ENCODE results near the gene MRPS2.

MRPS2 gene

DNA sequence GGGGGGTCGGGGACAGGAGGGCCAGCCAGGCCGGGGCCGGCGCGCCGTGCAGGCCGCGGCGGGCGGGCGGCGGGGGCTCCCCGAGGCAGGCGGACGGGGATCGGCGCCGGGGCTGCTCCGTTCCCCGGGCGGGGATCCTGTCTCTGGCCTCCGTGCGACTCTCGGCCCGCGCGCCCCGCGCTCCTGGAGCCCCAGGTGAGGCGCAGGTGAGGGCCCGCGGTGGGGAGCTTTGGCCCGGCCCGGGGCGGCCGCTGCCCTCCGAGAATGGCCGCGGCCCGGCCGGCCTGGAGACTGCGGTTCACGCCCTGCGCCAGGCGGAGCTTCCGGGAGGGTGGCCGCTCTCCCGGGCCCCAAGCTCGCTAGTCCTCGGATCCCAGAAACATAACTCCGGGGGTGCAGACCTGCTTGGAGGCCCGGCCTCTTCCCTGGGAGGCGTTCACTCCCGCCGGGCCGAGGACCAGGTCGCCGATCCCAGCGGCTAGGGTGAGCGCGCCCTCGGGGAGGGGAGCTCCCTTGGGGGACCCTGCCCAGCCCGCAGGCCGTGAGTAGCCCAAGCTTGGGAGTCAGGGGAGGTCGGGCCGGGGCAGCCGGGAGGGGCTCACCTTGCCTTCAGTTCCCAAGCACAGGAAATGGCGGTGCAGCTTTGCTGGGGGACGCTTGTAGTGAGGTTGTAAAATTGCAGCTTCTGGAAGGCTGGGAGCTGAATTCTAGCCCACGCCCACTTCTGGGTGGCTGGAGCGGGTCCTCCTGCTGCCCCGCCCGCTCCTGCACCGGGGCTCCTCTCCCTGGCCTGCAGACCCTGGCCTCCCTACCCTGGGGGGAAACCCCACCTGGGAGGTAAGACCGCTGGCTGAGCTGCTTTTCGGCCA is 20.2 kb upstream of the MRPS2 start:
- DNase-seq (ENCODE audit: low spot score), result no peak

GRCh38 chr9:135480940-135481310 is 19.6 kb upstream of the MRPS2 start:
- DNase-seq (ENCODE audit: low spot score), result no peak

DNA sequence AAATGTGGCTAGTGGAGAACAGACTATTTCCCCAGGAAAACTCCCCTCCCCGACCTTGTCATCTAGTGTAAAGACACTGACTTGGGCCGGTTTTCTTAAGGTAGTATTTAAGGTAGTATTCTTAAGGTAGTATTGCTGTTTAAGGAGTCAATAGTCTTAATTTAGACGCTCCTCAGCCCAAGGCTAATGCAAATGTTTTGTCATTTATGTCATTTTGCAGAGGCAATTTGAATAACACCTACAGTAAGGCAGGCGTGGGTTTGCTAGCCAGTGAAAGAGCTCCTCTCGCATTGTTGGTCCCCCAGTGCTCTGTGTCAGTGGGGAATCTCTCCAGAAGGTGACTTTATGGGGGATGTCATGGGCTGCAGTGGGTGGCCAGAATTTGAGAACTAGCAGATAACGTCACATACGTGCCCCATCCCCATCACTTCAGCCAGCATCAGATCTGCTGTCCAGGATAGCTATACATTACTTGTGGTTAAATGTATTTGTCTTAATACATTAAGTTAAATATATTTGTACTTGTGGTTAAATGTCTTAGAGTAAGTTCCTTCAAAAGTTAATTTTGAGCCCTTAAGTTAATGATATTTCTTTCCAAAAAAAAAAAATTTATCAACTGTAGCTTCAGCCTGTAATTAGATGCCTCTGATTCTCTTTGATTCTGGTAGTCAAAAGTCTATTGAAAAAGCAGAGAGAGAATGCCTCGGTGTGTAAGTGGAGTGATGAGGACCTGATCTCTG is 18.3 kb upstream of the MRPS2 start:
- DNase-seq (ENCODE audit: low spot score), result no peak

GRCh38 chr9:135484460-135485277 is 15.8 kb upstream of the MRPS2 start:
- no peak for DNase-seq (ENCODE audit: low spot score)

DNA sequence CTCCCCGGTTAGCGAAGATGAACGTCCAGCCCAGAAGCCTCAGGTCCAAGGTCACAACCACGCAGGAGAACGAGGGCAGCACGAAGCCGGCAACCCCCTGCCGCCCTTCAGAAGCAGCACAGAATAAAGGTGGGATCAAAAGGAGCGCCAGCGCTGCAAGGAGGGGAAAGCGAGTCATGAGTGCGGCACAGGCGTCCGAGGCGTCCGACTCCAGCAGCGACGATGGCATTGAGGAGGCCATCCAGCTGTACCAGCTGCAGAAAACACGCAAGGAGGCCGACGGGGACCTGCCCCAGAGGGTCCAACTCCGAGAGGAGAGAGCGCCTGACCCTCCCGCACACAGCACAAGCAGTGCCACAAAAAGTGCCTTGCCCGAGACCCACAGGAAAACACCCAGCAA is 15.1 kb upstream of the MRPS2 start:
- no peak for DNase-seq (ENCODE audit: low spot score)

DNA sequence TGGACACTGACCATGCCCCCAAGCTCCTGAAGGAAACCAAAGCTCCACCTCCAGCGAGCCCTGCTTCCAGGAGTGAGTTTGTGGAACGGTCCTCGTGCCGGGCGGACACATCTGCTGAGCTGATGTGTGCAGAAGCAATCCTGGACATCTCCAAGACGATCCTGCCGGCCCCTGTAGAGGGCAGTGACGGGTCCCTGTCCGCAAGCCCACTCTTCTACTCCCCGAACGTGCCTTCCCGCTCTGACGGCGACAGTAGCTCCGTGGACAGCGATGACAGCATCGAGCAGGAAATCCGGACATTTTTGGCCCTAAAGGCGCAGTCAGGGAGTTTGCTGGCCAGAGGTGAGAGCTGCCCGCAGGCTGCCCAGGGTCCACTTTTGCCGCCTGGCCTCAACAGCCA is 14.7 kb upstream of the MRPS2 start:
- no peak for DNase-seq (ENCODE audit: low spot score)

- DNase-seq (ENCODE audit: low spot score), result no peak
Observed at GRCh38 chr9:135486267-135487065, 14.0 kb upstream of the MRPS2 start.

GRCh38 chr9:135487281-135488012 is 13.0 kb upstream of the MRPS2 start:
- DNase-seq (ENCODE audit: low spot score), result no peak

- no peak for DNase-seq (ENCODE audit: low spot score)
Observed at GRCh38 chr9:135488013-135488330, 12.5 kb upstream of the MRPS2 start.

- no peak for DNase-seq (ENCODE audit: low spot score)
Observed at GRCh38 chr9:135488527-135488926, 12.0 kb upstream of the MRPS2 start.

GRCh38 chr9:135489188-135489906 is 11.1 kb upstream of the MRPS2 start:
- no peak for DNase-seq (ENCODE audit: low spot score)

- DNase-seq (ENCODE audit: low spot score), result no peak
Observed at GRCh38 chr9:135490166-135490870, 10.2 kb upstream of the MRPS2 start.

- no peak for DNase-seq (ENCODE audit: low spot score)
Observed at GRCh38 chr9:135490980-135491464, 9.5 kb upstream of the MRPS2 start.

DNA sequence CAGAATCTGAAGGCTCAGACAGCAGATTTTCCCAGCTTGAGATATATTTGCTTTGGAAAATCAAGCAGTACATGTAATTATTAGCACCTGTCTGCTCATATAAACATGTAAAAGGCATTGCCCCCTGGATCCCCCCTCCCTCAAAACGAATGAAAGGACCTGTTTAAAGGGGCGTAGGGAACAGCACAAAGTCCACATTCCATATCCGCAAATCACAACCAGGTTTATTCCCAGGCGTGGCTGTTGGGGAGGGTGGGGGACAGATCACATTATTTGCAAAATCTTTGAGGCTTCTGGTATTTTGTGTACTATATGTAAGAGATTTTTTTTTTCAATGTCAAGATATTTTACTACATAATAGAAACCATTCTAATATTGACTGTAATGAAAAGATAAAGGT is 8.7 kb upstream of the MRPS2 start:
- no peak for DNase-seq (ENCODE audit: low spot score)

GRCh38 chr9:135492886-135493669 is 7.4 kb upstream of the MRPS2 start:
- no peak for DNase-seq (ENCODE audit: low spot score)

DNA sequence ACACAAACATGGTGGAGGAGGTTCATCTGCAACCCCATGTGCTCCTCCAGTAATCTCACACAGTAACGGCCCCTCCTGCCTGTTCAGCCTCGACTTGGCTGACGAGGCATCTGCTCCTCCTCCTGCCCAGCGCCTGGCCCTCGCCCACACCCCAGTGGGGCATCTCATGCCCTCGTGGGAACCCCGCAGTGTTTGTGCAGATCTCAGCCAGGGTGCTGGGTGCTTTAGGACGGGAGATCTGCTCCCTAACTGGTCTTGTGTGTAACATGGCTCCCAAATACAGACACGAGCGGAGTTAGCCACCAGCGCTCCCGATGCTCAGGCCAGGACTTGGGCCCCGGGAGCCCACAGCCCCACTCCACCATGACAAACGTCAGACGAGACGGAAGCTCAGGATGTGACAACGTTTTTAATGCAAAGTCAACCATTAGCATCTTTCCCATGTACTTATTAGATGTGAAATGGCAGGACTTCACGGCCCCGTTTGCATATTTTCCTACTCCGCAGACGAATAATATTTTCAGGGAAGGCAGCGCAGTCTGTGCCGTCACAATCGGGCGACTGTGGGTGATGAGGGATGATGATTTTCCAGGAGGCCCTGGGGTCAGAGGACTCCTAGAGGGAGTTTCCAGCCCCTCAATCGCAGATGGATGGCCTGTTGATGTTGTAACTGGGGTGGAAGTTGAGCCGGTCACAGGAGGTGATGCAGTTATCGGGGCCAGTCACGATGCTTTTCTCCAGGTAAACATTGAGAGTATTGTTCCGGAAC is 5.5 kb upstream of the MRPS2 start:
- no peak for DNase-seq (ENCODE audit: low spot score)

DNA sequence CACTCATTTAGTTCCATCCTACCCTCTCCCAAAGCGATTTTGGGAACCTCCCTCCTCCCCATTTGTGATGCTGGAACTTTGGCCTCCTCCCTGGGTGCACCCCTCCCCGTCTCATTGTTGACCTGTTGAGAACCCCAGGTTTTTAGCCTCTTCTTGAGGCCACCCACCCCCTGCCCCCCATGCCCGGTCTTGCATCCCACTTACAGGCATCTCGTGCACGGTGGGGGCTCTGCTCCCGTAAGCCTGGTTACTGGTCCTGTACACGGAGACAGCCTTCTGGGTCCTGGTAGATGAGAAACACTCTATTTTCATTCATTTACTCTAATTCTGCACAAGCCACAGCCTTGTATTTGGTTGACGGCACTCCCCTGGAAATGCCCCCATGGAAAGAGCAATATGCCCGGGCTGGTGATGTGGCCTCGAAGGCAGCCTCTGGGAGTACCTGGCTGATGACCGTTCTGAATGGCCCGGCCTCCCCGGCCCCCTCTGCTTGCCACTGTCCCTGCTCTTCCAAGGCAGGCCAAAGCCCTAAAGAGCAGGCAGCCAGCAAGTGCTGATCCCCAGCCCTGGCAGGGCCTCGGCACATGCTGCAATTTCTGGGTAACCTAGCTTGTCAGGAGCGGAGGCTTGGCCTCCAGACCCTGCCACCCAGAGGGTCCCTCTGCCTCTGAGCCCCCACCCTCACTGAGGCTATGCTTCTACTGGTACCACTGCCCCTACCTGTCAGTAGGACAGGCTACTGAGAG is 1.9 kb upstream of the MRPS2 start:
- no peak for DNase-seq (ENCODE audit: low spot score)
